Stomach (tissue), 4 donors: Measurements from ENCODE around the gene ZNF692.

Experiments
- EP300 ChIP-seq: sonication (generic); formaldehyde crosslinking; IDR thresholded peaks from one replicate; pipeline ENCODE4 v1.6.1; 2017; ENCODE audit warnings: antibody characterized with exemption
- POLR2A ChIP-seq, 4 donors: fragments of 450-650 bp; IDR thresholded peaks; one replicate each; pipeline ENCODE4 v1.6.1; 2016; ENCODE audit warnings: antibody characterized with exemption in 4 of 4, control low read depth in 2 of 4, mild to moderate bottlenecking in 1 of 4, moderate library complexity in 1 of 4
- POLR2AphosphoS5 ChIP-seq, 3 donors: sonication (generic); formaldehyde crosslinking; IDR thresholded peaks; one replicate each; pipeline ENCODE4 v1.6.1; 2016; ENCODE audit warnings: antibody characterized with exemption in 3 of 3
- TF ChIP-seq, protein P1 (sequence below), 7 experiments: fragments of 450-650 bp in 4 of 7; fragments of 200-600 bp in 3 of 7; sonication (generic) in 3 of 7; IDR thresholded peaks; one replicate each; pipeline ENCODE4 v1.5.1; 2016 to 2019; ENCODE audit warnings: antibody characterized with exemption in 7 of 7, control low read depth in 2 of 7, mild to moderate bottlenecking in 1 of 7

DNA sequence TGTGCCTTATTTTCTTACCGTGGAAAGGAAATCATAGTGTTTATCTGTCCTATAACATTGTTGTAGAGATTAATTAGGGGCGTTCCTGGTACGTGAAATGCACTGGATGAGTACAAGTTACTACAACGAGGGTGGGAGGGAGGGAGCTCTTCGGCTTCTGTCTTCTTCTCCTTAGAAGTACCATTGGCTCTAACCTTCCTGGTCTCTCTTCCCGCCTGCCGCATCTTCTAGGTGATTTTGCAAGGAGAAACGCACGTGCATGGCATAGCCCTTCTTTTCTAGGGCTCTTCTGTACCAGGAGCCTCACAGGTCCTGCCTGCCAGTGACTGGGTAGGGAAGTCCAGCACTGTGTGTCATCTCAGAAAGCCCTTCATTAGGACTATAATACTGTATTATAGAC lies 50.0 kb downstream of the ZNF692 start:
- TF ChIP-seq, protein P1, sequence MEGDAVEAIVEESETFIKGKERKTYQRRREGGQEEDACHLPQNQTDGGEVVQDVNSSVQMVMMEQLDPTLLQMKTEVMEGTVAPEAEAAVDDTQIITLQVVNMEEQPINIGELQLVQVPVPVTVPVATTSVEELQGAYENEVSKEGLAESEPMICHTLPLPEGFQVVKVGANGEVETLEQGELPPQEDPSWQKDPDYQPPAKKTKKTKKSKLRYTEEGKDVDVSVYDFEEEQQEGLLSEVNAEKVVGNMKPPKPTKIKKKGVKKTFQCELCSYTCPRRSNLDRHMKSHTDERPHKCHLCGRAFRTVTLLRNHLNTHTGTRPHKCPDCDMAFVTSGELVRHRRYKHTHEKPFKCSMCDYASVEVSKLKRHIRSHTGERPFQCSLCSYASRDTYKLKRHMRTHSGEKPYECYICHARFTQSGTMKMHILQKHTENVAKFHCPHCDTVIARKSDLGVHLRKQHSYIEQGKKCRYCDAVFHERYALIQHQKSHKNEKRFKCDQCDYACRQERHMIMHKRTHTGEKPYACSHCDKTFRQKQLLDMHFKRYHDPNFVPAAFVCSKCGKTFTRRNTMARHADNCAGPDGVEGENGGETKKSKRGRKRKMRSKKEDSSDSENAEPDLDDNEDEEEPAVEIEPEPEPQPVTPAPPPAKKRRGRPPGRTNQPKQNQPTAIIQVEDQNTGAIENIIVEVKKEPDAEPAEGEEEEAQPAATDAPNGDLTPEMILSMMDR (IDR thresholded peaks at IDR 0.05), result no peak
- no peak for TF ChIP-seq POLR2A (IDR thresholded peaks at IDR 0.05)
- TF ChIP-seq POLR2AphosphoS5 (IDR thresholded peaks at IDR 0.05), result no peak
- TF ChIP-seq EP300, result no peak
